Esophagus (tissue), 2 donors: ENCODE measurements around the gene PSMA3. TPM values are rescaled to one million over a fixed set of nuclear protein-coding genes. Genes with fewer than 3 reads are reported as not detected.
"Not testable (repeated sequence)": the region's sequence is repeated elsewhere in the genome, so short reads cannot be mapped to it uniquely, and the experiment has no call there.

ENCODE experiments used
- H3K27ac ChIP-seq, 2 donors: one replicate each; pipeline ENCODE4 v1.5.1; 2013; ENCODE audit warnings: low read depth in 2 of 2, mild to moderate bottlenecking in 2 of 2, inconsistent platforms in 1 of 2, low read length in 1 of 2, moderate library complexity in 1 of 2
- H3K27me3 ChIP-seq, 2 donors: one replicate each; pipeline ENCODE4 v1.6.1; 2013; ENCODE audit warnings: low read length in 2 of 2, control low read depth in 1 of 2, mild to moderate bottlenecking in 1 of 2; ENCODE audit not compliant: insufficient read depth in 2 of 2, control insufficient read depth in 1 of 2
- H3K36me3 ChIP-seq, 2 donors: one replicate each; pipeline ENCODE4 v1.6.1; 2013; ENCODE audit warnings: low read length in 1 of 2; ENCODE audit not compliant: control insufficient read depth in 2 of 2, insufficient read depth in 2 of 2
- H3K4me1 ChIP-seq, 2 donors: one replicate each; pipeline ENCODE4 v1.6.1; 2013; ENCODE audit warnings: low read length in 1 of 2; ENCODE audit not compliant: control insufficient read depth in 2 of 2, insufficient read depth in 2 of 2
- H3K4me3 ChIP-seq, 2 donors: one replicate each; pipeline ENCODE4 v1.5.1; 2013; ENCODE audit warnings: low read length in 2 of 2, mild to moderate bottlenecking in 2 of 2, low read depth in 1 of 2, moderate library complexity in 1 of 2
- H3K9me3 ChIP-seq, 2 donors: one replicate each; pipeline ENCODE4 v1.6.1; 2013; ENCODE audit warnings: mild to moderate bottlenecking in 2 of 2, low read depth in 1 of 2, low read length in 1 of 2, moderate library complexity in 1 of 2; ENCODE audit not compliant: control insufficient read depth in 2 of 2, insufficient read depth in 1 of 2
- WGBS, 2 donors: extraction: QIAGEN DNeasy Blood & Tissue Kit; methylation state at CpG; one replicate each; pipeline ENCODE4 v1.1.7; 2013; 5-methylcytosine and 5-hydroxymethylcytosine counted together
- polyA plus RNA-seq, 2 donors: library from polyadenylated mRNA; stranded (reverse); fragments of 200-250 nt; gene quantifications; one replicate each; pipeline ENCODE4 v1.2.3, GENCODE V29; 2013
- donor health status: healthy with polysubstance abuse.
- donor health status: Bipolar disorder and iron deficiency.

PSMA3 gene
- polyA plus RNA-seq, 2 donors, result 132 to 143 TPM

- no peaks in the 10 kb centered on the region for H3K4me1 ChIP-seq
- H3K27me3 ChIP-seq, result no peaks in the 10 kb centered on the region
- WGBS, 2 donors, result 96 to 97% methylated on average over 5 of the region's 5 CpGs
- H3K4me3 ChIP-seq, result no peak overlapping the region
- no peaks in the 10 kb centered on the region for H3K9me3 ChIP-seq
- no peak overlapping the region for H3K27ac ChIP-seq
- H3K36me3 ChIP-seq, result peaks cover 0 to 3% of the 10 kb centered on the region in 2 donors
Measured at GRCh38 chr14:58227096-58227819, 17.4 kb upstream of the PSMA3 start.

- H3K36me3 ChIP-seq, result no peaks in the 10 kb centered on the region
- WGBS, 2 donors, result 35 to 42% methylated on average over 16 of the region's 16 CpGs
- no peaks in the 10 kb centered on the region for H3K9me3 ChIP-seq
- no peaks in the 10 kb centered on the region for H3K4me1 ChIP-seq
- peak overlapping the region in 1 of 2 donors; percentile 49 for H3K27ac ChIP-seq
- no peaks in the 10 kb centered on the region for H3K27me3 ChIP-seq
- H3K4me3 ChIP-seq, result peak overlapping the region; percentile 21 to 77
Measured at GRCh38 chr14:58238252-58239243, 6.1 kb upstream of the PSMA3 start.

- Histone ChIP-seq H3K4me1 (no peaks in the 10 kb centered on the region), H3K9me3 (no peaks in the 10 kb centered on the region), H3K36me3 (no peaks in the 10 kb centered on the region), H3K27ac (peak overlapping the region; percentile 49 to 53), H3K27me3 (no peaks in the 10 kb centered on the region), H3K4me3 (peak overlapping the region; percentile 29 to 77)
- 2 to 3% methylated on average over 23 of the region's 23 CpGs for WGBS, 2 donors
Measured at GRCh38 chr14:58239244-58240195, 5.1 kb upstream of the PSMA3 start.

- Histone ChIP-seq H3K36me3 (no peaks in the 10 kb centered on the region), H3K27me3 (no peaks in the 10 kb centered on the region), H3K27ac (peak overlapping the region; percentile 83 to 95), H3K4me1 (no peaks in the 10 kb centered on the region), H3K4me3 (peak overlapping the region; percentile 36 to 88), H3K9me3 (no peaks in the 10 kb centered on the region)
- WGBS, 2 donors, result 1% methylated on average over 16 of the region's 16 CpGs
Measured at GRCh38 chr14:58243790-58244555, 670 bp upstream of the PSMA3 start.

- no peaks in the 10 kb centered on the region for H3K9me3 ChIP-seq
Measured at GRCh38 chr14:58245562-58245961, 919 bp downstream of the PSMA3 start.

GRCh38 chr14:58249611-58250010 lies 5.0 kb downstream of the PSMA3 start:
- peaks cover 0 to 2% of the 10 kb centered on the region in 2 donors for H3K36me3 ChIP-seq
- 94 to 97% methylated on average over 8 of the region's 8 CpGs for WGBS, 2 donors
- H3K4me1 ChIP-seq, result no peaks in the 10 kb centered on the region

More at GRCh38 chr14:58245562-58245961, 919 bp downstream of the PSMA3 start:
- Histone ChIP-seq H3K4me3 (peak overlapping the region in 1 of 2 donors; percentile 88), H3K4me1 (no peaks in the 10 kb centered on the region), H3K27me3 (no peaks in the 10 kb centered on the region), H3K36me3 (no peaks in the 10 kb centered on the region), H3K27ac (no peak overlapping the region)
- 1 to 2% methylated on average over 3 of the region's 3 CpGs for WGBS, 2 donors

GRCh38 chr14:58258156-58258555 lies 13.5 kb downstream of the PSMA3 start:
- peaks cover 0 to 7% of the 10 kb centered on the region in 2 donors for H3K36me3 ChIP-seq

More at GRCh38 chr14:58249611-58250010, 5.0 kb downstream of the PSMA3 start:
- no peak overlapping the region for H3K4me3 ChIP-seq
- H3K27me3 ChIP-seq, result no peaks in the 10 kb centered on the region
- H3K27ac ChIP-seq, result no peak overlapping the region
- no peaks in the 10 kb centered on the region for H3K9me3 ChIP-seq

GRCh38 chr14:58262005-58262404 lies 17.4 kb downstream of the PSMA3 start:
- WGBS, 2 donors, result 92 to 93% methylated on average over 10 of the region's 10 CpGs

More at GRCh38 chr14:58258156-58258555, 13.5 kb downstream of the PSMA3 start:
- 95 to 96% methylated on average over 4 of the region's 4 CpGs for WGBS, 2 donors
- H3K27me3 ChIP-seq, result no peaks in the 10 kb centered on the region
- no peak overlapping the region for H3K4me3 ChIP-seq
- H3K9me3 ChIP-seq, result no peaks in the 10 kb centered on the region
- H3K27ac ChIP-seq, result no peak overlapping the region
- no peaks in the 10 kb centered on the region for H3K4me1 ChIP-seq

More at GRCh38 chr14:58262005-58262404, 17.4 kb downstream of the PSMA3 start:
- not testable (repeated sequence) for H3K4me3 ChIP-seq, H3K36me3 ChIP-seq, H3K9me3 ChIP-seq, H3K27me3 ChIP-seq, H3K4me1 ChIP-seq, H3K27ac ChIP-seq
